ENCODE results near the gene MFRP.

Gene MFRP

DNA sequence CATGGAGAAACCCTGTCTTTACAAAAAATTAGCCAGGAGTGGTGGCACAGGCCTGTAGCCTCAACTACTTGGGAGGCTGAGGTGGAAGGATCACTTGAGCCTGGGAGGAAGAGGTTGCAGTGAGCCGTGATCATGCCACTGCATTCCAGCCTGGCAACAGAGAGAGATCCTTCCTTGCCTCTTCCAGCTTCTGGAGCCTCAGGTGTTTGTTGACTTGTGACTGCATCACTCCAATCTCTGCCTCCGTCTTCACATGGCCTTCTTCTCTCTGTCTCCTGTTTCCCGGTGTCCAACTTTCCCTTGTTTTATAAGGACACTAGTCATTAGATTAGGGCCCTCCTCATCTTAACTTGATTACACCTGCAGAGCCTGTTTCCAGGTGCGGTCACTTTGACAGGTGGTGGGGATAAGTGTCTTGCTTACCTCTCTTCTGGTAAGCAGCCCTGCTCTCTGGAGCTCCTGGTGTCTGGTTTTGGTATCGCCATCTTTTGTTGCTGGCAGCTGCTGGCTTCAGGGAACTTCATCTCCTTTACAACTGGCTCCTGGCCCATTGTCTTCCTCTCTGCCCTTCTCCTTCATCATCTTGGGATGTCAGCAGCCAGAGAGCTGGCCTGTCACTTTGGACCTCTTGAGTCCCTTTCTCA is 43.2 kb upstream of the MFRP start:
- H3K4me1 ChIP-seq (ENCODE audit: control insufficient read depth, insufficient read depth, low read length), result no peaks in the 10 kb centered on the region
- H3K27ac ChIP-seq (ENCODE audit: extremely low read depth, low read depth, low read length), result no peak overlapping the region
- ChIA-PET POLR2A (no interaction called here), CTCF (interaction anchor here (1.0 to 1.7 kb wide), 3 partner anchors 13 to 85 kb away, joined by 3 to 6 read pairs (median 3); no protein-coding TSS in a partner anchor)
- no peaks in the 10 kb centered on the region for H3K36me3 ChIP-seq (ENCODE audit: control insufficient read depth in 2 of 2, insufficient read depth in 1 of 2, low read length in 2 of 2)
- no peaks in the 10 kb centered on the region for H3K9me3 ChIP-seq (ENCODE audit: control insufficient read depth, insufficient read depth, low read depth, low read length)
- H3K4me3 ChIP-seq (ENCODE audit: low read depth, low read length), result no peak overlapping the region
- no peak for TF ChIP-seq TCF7L2 (IDR thresholded peaks at IDR 0.05; ENCODE audit: borderline replicate concordance, low read depth, low read length)
- TF ChIP-seq, protein P1, sequence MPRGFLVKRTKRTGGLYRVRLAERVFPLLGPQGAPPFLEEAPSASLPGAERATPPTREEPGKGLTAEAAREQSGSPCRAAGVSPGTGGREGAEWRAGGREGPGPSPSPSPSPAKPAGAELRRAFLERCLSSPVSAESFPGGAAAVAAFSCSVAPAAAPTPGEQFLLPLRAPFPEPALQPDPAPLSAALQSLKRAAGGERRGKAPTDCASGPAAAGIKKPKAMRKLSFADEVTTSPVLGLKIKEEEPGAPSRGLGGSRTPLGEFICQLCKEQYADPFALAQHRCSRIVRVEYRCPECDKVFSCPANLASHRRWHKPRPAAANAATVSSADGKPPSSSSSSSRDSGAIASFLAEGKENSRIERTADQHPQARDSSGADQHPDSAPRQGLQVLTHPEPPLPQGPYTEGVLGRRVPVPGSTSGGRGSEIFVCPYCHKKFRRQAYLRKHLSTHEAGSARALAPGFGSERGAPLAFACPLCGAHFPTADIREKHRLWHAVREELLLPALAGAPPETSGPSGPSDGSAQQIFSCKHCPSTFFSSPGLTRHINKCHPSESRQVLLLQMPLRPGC (tag by site-specific recombination; IDR thresholded peaks at IDR 0.05), result no peak
- TF ChIP-seq ZNF211 (tag by site-specific recombination; IDR thresholded peaks at IDR 0.05; ENCODE audit: low read depth), result no peak
- no peak for TF ChIP-seq KLF10 (tag by site-specific recombination; IDR thresholded peaks at IDR 0.05)
- TF ChIP-seq ZNF747 (tag by site-specific recombination; IDR thresholded peaks at IDR 0.05), result no peak
- no peak for TF ChIP-seq EGR2 (tag by site-specific recombination; IDR thresholded peaks at IDR 0.05; ENCODE audit: low read depth)
- TF ChIP-seq ZNF596 (tag by site-specific recombination; IDR thresholded peaks at IDR 0.05), result no peak
- no peak for TF ChIP-seq ZNF610 (tag by site-specific recombination; IDR thresholded peaks at IDR 0.05; ENCODE audit: borderline replicate concordance)
- TF ChIP-seq ZNF548 (tag by site-specific recombination; IDR thresholded peaks at IDR 0.05), result no peak
- no peak for TF ChIP-seq ZSCAN16 (tag by site-specific recombination; IDR thresholded peaks at IDR 0.05)

DNA sequence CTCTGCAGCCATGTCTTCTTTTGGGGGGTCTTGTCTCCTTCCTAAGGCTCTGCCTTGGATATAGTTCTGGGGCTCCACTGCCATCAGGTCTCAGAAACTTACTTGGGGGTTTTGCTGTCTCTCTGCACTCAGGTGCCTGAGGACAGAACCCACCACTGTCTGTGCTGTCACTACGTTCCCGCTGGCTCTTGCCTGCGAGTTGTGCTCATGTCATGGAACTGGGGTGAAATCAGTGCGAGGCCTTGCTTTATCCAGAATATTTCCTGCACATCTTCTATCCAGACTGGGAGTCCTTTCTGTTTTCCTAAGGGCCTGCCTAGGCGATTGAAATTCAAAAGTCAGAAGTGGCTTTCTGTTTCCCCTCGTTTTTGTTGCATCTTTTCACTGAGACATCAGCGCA is 41.6 kb upstream of the MFRP start:
- Histone ChIP-seq H3K36me3 (ENCODE audit: control insufficient read depth in 2 of 2, insufficient read depth in 1 of 2, low read length in 2 of 2) (no peaks in the 10 kb centered on the region), H3K9me3 (ENCODE audit: control insufficient read depth, insufficient read depth, low read depth, low read length) (no peaks in the 10 kb centered on the region), H3K27ac (ENCODE audit: extremely low read depth, low read depth, low read length) (no peak overlapping the region), H3K4me1 (ENCODE audit: control insufficient read depth, insufficient read depth, low read length) (no peaks in the 10 kb centered on the region), H3K4me3 (ENCODE audit: low read depth, low read length) (no peak overlapping the region)
- ChIA-PET CTCF (no interaction called here), POLR2A (no interaction called here)
- TF ChIP-seq ZNF433 (tag by site-specific recombination; IDR thresholded peaks at IDR 0.05; ENCODE audit: low read depth), result no peak

DNA sequence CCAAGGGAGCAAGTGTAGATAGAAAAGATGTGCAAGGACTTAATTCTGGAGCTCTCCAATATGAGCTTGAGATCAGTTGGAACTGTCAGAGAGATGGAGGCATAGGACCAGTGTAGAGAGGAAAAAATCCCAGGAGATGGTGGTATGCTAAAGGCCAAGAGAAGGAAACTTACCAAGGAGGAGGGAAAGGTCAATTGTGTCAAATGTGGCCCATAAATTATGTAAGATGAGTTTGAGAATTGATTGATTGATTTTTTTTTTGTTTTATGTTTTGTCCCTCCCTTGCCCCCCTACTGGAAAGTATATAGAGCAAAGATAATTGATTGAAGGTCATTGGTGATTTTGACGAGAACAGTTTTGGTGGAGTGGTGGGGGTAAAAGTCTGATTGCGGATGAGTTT is 37.8 kb upstream of the MFRP start:
- no peak overlapping the region for H3K27ac ChIP-seq (ENCODE audit: extremely low read depth, low read depth, low read length)
- CTCF ChIA-PET, result interaction anchor here (0.6 to 13.7 kb wide), 7 partner anchors 10 to 773 kb away, joined by 3 to 160 read pairs (median 5); partner anchors contain the start of gene RNF26
- POLR2A ChIA-PET, result no interaction called here
- no peak for TF ChIP-seq ZNF791 (tag by site-specific recombination; IDR thresholded peaks at IDR 0.05)
- TF ChIP-seq ZBTB20 (tag by site-specific recombination; IDR thresholded peaks at IDR 0.05), result no peak
- no peak for TF ChIP-seq ZNF184 (tag by site-specific recombination; IDR thresholded peaks at IDR 0.05)
- TF ChIP-seq ZNF830 (tag by site-specific recombination; IDR thresholded peaks at IDR 0.05; ENCODE audit: low read depth), result no peak
- TF ChIP-seq PRDM6 (tag by site-specific recombination; IDR thresholded peaks at IDR 0.05), result no peak
- TF ChIP-seq ZBTB1 (tag by site-specific recombination; IDR thresholded peaks at IDR 0.05), result no peak
- no peak for TF ChIP-seq ZNF510 (tag by site-specific recombination; IDR thresholded peaks at IDR 0.05; ENCODE audit: insufficient replicate concordance)
- no peak for TF ChIP-seq ZNF560 (tag by site-specific recombination; IDR thresholded peaks at IDR 0.05; ENCODE audit: borderline replicate concordance)
- TF ChIP-seq ZNF26 (tag by site-specific recombination; IDR thresholded peaks at IDR 0.05), result no peak
- TF ChIP-seq ZNF514 (tag by site-specific recombination; IDR thresholded peaks at IDR 0.05), result no peak
- no peak for TF ChIP-seq ZNF626 (tag by site-specific recombination; IDR thresholded peaks at IDR 0.05)
- no peak for TF ChIP-seq BCL11A (tag by site-specific recombination; IDR thresholded peaks at IDR 0.05; ENCODE audit: low read depth)
- TF ChIP-seq, protein P2, sequence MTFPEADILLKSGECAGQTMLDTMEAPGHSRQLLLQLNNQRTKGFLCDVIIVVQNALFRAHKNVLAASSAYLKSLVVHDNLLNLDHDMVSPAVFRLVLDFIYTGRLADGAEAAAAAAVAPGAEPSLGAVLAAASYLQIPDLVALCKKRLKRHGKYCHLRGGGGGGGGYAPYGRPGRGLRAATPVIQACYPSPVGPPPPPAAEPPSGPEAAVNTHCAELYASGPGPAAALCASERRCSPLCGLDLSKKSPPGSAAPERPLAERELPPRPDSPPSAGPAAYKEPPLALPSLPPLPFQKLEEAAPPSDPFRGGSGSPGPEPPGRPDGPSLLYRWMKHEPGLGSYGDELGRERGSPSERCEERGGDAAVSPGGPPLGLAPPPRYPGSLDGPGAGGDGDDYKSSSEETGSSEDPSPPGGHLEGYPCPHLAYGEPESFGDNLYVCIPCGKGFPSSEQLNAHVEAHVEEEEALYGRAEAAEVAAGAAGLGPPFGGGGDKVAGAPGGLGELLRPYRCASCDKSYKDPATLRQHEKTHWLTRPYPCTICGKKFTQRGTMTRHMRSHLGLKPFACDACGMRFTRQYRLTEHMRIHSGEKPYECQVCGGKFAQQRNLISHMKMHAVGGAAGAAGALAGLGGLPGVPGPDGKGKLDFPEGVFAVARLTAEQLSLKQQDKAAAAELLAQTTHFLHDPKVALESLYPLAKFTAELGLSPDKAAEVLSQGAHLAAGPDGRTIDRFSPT (tag by site-specific recombination; IDR thresholded peaks at IDR 0.05), result no peak

More for the DNA sequence above, 37.8 kb upstream of the MFRP start:
- Histone ChIP-seq H3K4me1 (ENCODE audit: control insufficient read depth, insufficient read depth, low read length) (no peaks in the 10 kb centered on the region), H3K9me3 (ENCODE audit: control insufficient read depth, insufficient read depth, low read depth, low read length) (no peaks in the 10 kb centered on the region), H3K4me3 (ENCODE audit: low read depth, low read length) (no peak overlapping the region), H3K36me3 (ENCODE audit: control insufficient read depth in 2 of 2, insufficient read depth in 1 of 2, low read length in 2 of 2) (no peaks in the 10 kb centered on the region)

Measured in HEK293 (cell line).